Stimulated activated CD4-positive, alpha-beta T cell treated with anti-CD3 and anti-CD28 coated beads, Interleukin-15, amount 100 ng/mL, for 24 hours (primary cell): ENCODE measurements around the gene PLBD1.

Experiments
- DNase-seq: peaks from one replicate; pipeline ENCODE4 v3.0.0-alpha.2; 2020

PLBD1 gene

GRCh38 chr12:14495326-14495725, 72.4 kb downstream of the PLBD1 start:
- no peak for DNase-seq

- no peak for DNase-seq
Observed at GRCh38 chr12:14482886-14483285, 84.8 kb downstream of the PLBD1 start.

- no peak for DNase-seq
Observed at GRCh38 chr12:14482361-14482760, 85.3 kb downstream of the PLBD1 start.

GRCh38 chr12:14481201-14481600, 86.5 kb downstream of the PLBD1 start:
- DNase-seq, result no peak

- no peak for DNase-seq
Observed at GRCh38 chr12:14479004-14479403, 88.7 kb downstream of the PLBD1 start.

- DNase-seq, result no peak
Observed at GRCh38 chr12:14473707-14474287, 93.9 kb downstream of the PLBD1 start.

- peak; percentile 12 for DNase-seq
Observed at GRCh38 chr12:14471497-14471896, 96.2 kb downstream of the PLBD1 start.

- no peak for DNase-seq
Observed at GRCh38 chr12:14460212-14460841, 107.4 kb downstream of the PLBD1 start.

- DNase-seq, result peak; percentile 27
Observed at GRCh38 chr12:14454098-14454907, 113.4 kb downstream of the PLBD1 start.
